Heart right ventricle (tissue), 16 donors: Measurements from ENCODE around the gene ADGRG2. TPM values are rescaled to one million over a fixed set of nuclear protein-coding genes. Genes with fewer than 3 reads are reported as not detected.

ENCODE experiments used
- ATAC-seq, 8 donors: fragments of 200-7000 bp; cut with Tn5 transposase; one replicate each; pipeline ENCODE4 v1.9.1; 2020; ENCODE audit warnings: mild to moderate bottlenecking in 8 of 8, moderate library complexity in 8 of 8, moderate number of reproducible peaks in 1 of 8
- DNase-seq, 2 donors: peaks; one replicate each; pipeline ENCODE4 v3.0.0-alpha.2; 2020
- H3K27ac ChIP-seq, 10 donors: fragments of 200-600 bp; sonication (generic) in 2 of 10; one replicate each; pipeline versions ENCODE4 v1.5.0 to v1.8.0; 2020 to 2022; ENCODE audit warnings: mild to moderate bottlenecking in 3 of 10
- H3K27me3 ChIP-seq, 7 donors: fragments of 200-600 bp; one replicate each; pipeline ENCODE4 v1.8.0; 2021 to 2022; ENCODE audit warnings: mild to moderate bottlenecking in 2 of 7
- H3K36me3 ChIP-seq, 9 donors: fragments of 200-600 bp; sonication (generic) in 1 of 9; one replicate each; pipeline versions ENCODE4 v1.5.0 to v1.8.0; 2020 to 2022; ENCODE audit warnings: mild to moderate bottlenecking in 2 of 9
- H3K4me1 ChIP-seq, 9 donors: fragments of 200-600 bp; sonication (generic) in 1 of 9; one replicate each; pipeline versions ENCODE4 v1.5.0 to v1.8.0; 2020 to 2022; ENCODE audit warnings: mild to moderate bottlenecking in 4 of 9
- H3K4me3 ChIP-seq, 10 donors: fragments of 200-600 bp; sonication (generic) in 2 of 10; one replicate each; pipeline versions ENCODE4 v1.5.0 to v1.8.0; 2020 to 2022; ENCODE audit warnings: mild to moderate bottlenecking in 7 of 10, moderate library complexity in 2 of 10
- H3K9me3 ChIP-seq, 11 donors: fragments of 200-600 bp in 10 of 11; sonication (generic) in 2 of 11; one replicate each; pipeline versions ENCODE4 v1.5.0 to v1.8.0; 2013 to 2022; ENCODE audit warnings: mild to moderate bottlenecking in 2 of 11, control low read depth in 1 of 11, moderate library complexity in 1 of 11
- WGBS, 2 donors: extraction: QIAGEN DNeasy Blood & Tissue Kit; methylation state at CpG; one replicate each; pipeline ENCODE4 v1.1.7; 2013; ENCODE audit warnings: inconsistent platforms in 1 of 2; 5-methylcytosine and 5-hydroxymethylcytosine counted together
- intact Hi-C, 10 donors: fragments of 100-400 bp; cut with DNase I; formaldehyde crosslinking; loops; one replicate each; pipeline versions ENCODE4 v1.11.1 to v1.14.2; 2022
- polyA plus RNA-seq, 2 donors: library from polyadenylated mRNA; stranded (reverse); fragments of 200-250 nt; gene quantifications; one replicate each; pipeline ENCODE4 v1.2.3, GENCODE V29; 2013
- total RNA-seq, 10 donors: library from RNA; stranded (reverse); fragmentation: NEBNext Ultra II Directional in 3 of 10; extraction: Animal tissue kit (Norgen Biotek cat#: 25700) in 3 of 10; gene quantifications; one replicate each; pipeline versions ENCODE4 v1.2.1 to v1.2.4, GENCODE V29; 2021 to 2023
- TF ChIP-seq, protein P1 (sequence below), 9 donors: fragments of 200-600 bp; sonication (generic) in 2 of 9; IDR thresholded peaks; one replicate each; pipeline versions ENCODE4 v1.5.0 to v1.8.0; 2021 to 2022; ENCODE audit warnings: antibody characterized with exemption in 9 of 9, mild to moderate bottlenecking in 5 of 9, moderate library complexity in 1 of 9
- donor health status: Arrhythmogenic right ventricular cardiomyopathy.
- donor health status: ischemic (EF 13 %, LVEDD 7.1; RV severe dilation, severe dysfunction).
- donor health status: healthy with polysubstance abuse.
- donor health status: DM: no; HTN: yes; CAD: no.
- donor health status: DM: no; HTN: no; CAD: no.
- donor health status: ischemic (EF 25% LVEDD 6.9; RV normal size, moderate dysfunction).
- donor health status: ischemic (EF 25% LVEDD 5.7; RV mildly dilated, moderate dysfunction).
- donor health status: healthy.
- donor health status: DM: yes; HTN: yes; CAD: no.
- donor health status: Ischemic cardiomyopathy.
- donor health status: ischemic (EF 35%, LVEDD 5.7; RV mildly dilated, moderate dysfunction).
- donor health status: nonischemic (EF 11% LVEDD 7.7; RV severe dilation, severe dysfunction).
- donor health status: DM: yes; HTN: yes; CAD: no.
- donor health status: PGD.
- donor health status: ischemic (EF 29% LVEDD 5.4; RV normal size, mild dysfunction).
- donor health status: nonischemic (EF 23%, LVEDD 6.1; RV moderate dilation, normal function).

ADGRG2 gene
- total and polyA plus RNA-seq, 12 donors, result 0.11 to 0.62 (median 0.27) TPM

DNA sequence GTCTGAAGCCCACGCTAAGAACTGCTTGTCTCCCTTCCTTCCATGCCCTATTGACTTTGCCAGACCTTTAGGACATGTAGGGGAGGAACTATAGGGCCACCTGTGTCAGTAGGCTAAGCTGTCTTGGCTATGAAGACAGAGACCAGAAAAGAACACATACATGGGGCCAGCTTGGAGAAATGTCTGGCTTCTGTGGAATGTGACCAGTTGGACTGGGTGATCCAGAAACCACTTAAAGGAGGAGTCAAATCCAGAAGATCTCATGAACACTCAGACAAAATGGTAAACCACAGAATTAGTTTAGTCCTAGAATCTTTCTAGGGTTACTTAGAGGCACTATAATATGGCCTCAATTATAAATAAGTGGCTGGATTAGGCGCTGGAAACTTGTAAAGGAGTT, 180.4 kb downstream of the ADGRG2 start:
- no peaks in the 10 kb centered on the region for H3K9me3 ChIP-seq
- H3K36me3 ChIP-seq, result peaks cover 0 to 65% (median 0%) of the 10 kb centered on the region in 9 donors
- no peak for ATAC-seq
- intact Hi-C loops, result no loop called here
- H3K27me3 ChIP-seq, result no peaks in the 10 kb centered on the region
- H3K4me1 ChIP-seq, result no peaks in the 10 kb centered on the region
- DNase-seq, result no peak
- no peak overlapping the region for H3K27ac ChIP-seq
- H3K4me3 ChIP-seq, result no peak overlapping the region
- TF ChIP-seq, protein P1, sequence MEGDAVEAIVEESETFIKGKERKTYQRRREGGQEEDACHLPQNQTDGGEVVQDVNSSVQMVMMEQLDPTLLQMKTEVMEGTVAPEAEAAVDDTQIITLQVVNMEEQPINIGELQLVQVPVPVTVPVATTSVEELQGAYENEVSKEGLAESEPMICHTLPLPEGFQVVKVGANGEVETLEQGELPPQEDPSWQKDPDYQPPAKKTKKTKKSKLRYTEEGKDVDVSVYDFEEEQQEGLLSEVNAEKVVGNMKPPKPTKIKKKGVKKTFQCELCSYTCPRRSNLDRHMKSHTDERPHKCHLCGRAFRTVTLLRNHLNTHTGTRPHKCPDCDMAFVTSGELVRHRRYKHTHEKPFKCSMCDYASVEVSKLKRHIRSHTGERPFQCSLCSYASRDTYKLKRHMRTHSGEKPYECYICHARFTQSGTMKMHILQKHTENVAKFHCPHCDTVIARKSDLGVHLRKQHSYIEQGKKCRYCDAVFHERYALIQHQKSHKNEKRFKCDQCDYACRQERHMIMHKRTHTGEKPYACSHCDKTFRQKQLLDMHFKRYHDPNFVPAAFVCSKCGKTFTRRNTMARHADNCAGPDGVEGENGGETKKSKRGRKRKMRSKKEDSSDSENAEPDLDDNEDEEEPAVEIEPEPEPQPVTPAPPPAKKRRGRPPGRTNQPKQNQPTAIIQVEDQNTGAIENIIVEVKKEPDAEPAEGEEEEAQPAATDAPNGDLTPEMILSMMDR (IDR thresholded peaks at IDR 0.05), result no peak
- 100% methylated on average over 2 of the region's 2 CpGs for WGBS, 2 donors

Other genes starting within 250 kb of the ADGRG2 start
- 10 to 100 TPM; 21.6 to 53.5 (median 25.3) TPM for gene PHKA2, start 138.4 kb downstream of the ADGRG2 start, total RNA-seq
- gene PHKA2, start 138.4 kb downstream of the ADGRG2 start, polyA plus RNA-seq, result 10 to 100 TPM; 15.6 to 61.1 TPM
- 1,000 to 10,000 TPM in 8 of 10 donors, 100 to 1,000 TPM in 2; 884 to 1,411 (median 1,066) TPM for gene PDHA1, start 221.5 kb upstream of the ADGRG2 start, total RNA-seq
- gene PDHA1, start 221.5 kb upstream of the ADGRG2 start, polyA plus RNA-seq, result 1,000 to 10,000 TPM in 1 of 2 donors, 100 to 1,000 TPM in 1; 867 to 1,017 TPM